Measurements from ENCODE around the gene TPO.

TPO gene

GRCh38 chr2:1446301-1446700 lies 33.0 kb downstream of the TPO start:
- no peak for DNase-seq (ENCODE audit: low read depth in 2 of 2, low spot score in 1 of 2)

GRCh38 chr2:1448009-1448408 lies 34.7 kb downstream of the TPO start:
- no peak for DNase-seq (ENCODE audit: low read depth in 2 of 2, low spot score in 1 of 2)

- DNase-seq (ENCODE audit: low read depth in 2 of 2, low spot score in 1 of 2), result no peak
These were observed 37.7 kb downstream of the TPO start for GRCh38 chr2:1450915-1451314.

GRCh38 chr2:1451422-1451821 lies 38.2 kb downstream of the TPO start:
- DNase-seq (ENCODE audit: low read depth in 2 of 2, low spot score in 1 of 2), result no peak

GRCh38 chr2:1453561-1453960 lies 40.3 kb downstream of the TPO start:
- no peak for DNase-seq (ENCODE audit: low read depth in 2 of 2, low spot score in 1 of 2)

GRCh38 chr2:1454346-1454745 lies 41.1 kb downstream of the TPO start:
- no peak for DNase-seq (ENCODE audit: low read depth in 2 of 2, low spot score in 1 of 2)

GRCh38 chr2:1455466-1455865 lies 42.2 kb downstream of the TPO start:
- no peak for DNase-seq (ENCODE audit: low read depth in 2 of 2, low spot score in 1 of 2)

GRCh38 chr2:1458432-1458831 lies 45.2 kb downstream of the TPO start:
- no peak for DNase-seq (ENCODE audit: low read depth in 2 of 2, low spot score in 1 of 2)

- no peak for DNase-seq (ENCODE audit: low read depth in 2 of 2, low spot score in 1 of 2)
These were observed 46.5 kb downstream of the TPO start for GRCh38 chr2:1459727-1460126.

- no peak for DNase-seq (ENCODE audit: low read depth in 2 of 2, low spot score in 1 of 2)
These were observed 47.7 kb downstream of the TPO start for GRCh38 chr2:1460851-1461418.

GRCh38 chr2:1461507-1462390 lies 48.5 kb downstream of the TPO start:
- DNase-seq (ENCODE audit: low read depth in 2 of 2, low spot score in 1 of 2), result no peak

GRCh38 chr2:1462994-1463393 lies 49.7 kb downstream of the TPO start:
- DNase-seq (ENCODE audit: low read depth in 2 of 2, low spot score in 1 of 2), result no peak

GRCh38 chr2:1472350-1472749 lies 59.1 kb downstream of the TPO start:
- no peak for DNase-seq (ENCODE audit: low read depth in 2 of 2, low spot score in 1 of 2)

- DNase-seq (ENCODE audit: low read depth in 2 of 2, low spot score in 1 of 2), result no peak
These were observed 63.4 kb downstream of the TPO start for GRCh38 chr2:1476617-1477195.

- DNase-seq (ENCODE audit: low read depth in 2 of 2, low spot score in 1 of 2), result no peak
These were observed 64.2 kb downstream of the TPO start for GRCh38 chr2:1477196-1478040.

GRCh38 chr2:1478311-1479305 lies 65.3 kb downstream of the TPO start:
- no peak for DNase-seq (ENCODE audit: low read depth in 2 of 2, low spot score in 1 of 2)

- no peak for DNase-seq (ENCODE audit: low read depth in 2 of 2, low spot score in 1 of 2)
These were observed 66.1 kb downstream of the TPO start for GRCh38 chr2:1479346-1479745.

- DNase-seq (ENCODE audit: low read depth in 2 of 2, low spot score in 1 of 2), result no peak
These were observed 67.4 kb downstream of the TPO start for GRCh38 chr2:1480671-1481076.

- no peak for DNase-seq (ENCODE audit: low read depth in 2 of 2, low spot score in 1 of 2)
These were observed 68.4 kb downstream of the TPO start for GRCh38 chr2:1481406-1482252.
